PFSK-1 (cell line): ENCODE results near the gene MSANTD1.

ENCODE experiments used
- FOXP2 ChIP-seq: optimal IDR thresholded peaks from 2 replicates; pipeline ENCODE3; 2011; ENCODE audit warnings: borderline replicate concordance, control low read depth, inconsistent platforms; ENCODE audit not compliant: insufficient read depth; ENCODE audit errors: extremely low read length, extremely low read depth
- POLR2AphosphoS5 ChIP-seq: IDR thresholded peaks from 2 replicates; pipeline ENCODE4 v1.6.1; 2012; ENCODE audit warnings: low read depth, mild to moderate bottlenecking, control low read depth, low read length, moderate library complexity
- SIN3A ChIP-seq: IDR thresholded peaks from 2 replicates; pipeline ENCODE4 v1.6.1; 2012; ENCODE audit warnings: mild to moderate bottlenecking, low read length, moderate library complexity, borderline replicate concordance; ENCODE audit not compliant: insufficient read depth
- TAF1 ChIP-seq: IDR thresholded peaks from 2 replicates; pipeline ENCODE4 v1.6.1; 2012; ENCODE audit warnings: low read length, control low read depth, borderline replicate concordance; ENCODE audit not compliant: insufficient read depth
- TF ChIP-seq, protein P1 (sequence below), 2 experiments: IDR thresholded peaks; 2 replicates each; pipeline versions ENCODE4 v1.6.1 to v1.8.0; 2011 to 2012; ENCODE audit warnings: low read depth in 2 of 2, low read length in 2 of 2, control low read depth in 1 of 2, inconsistent platforms in 1 of 2, mild to moderate bottlenecking in 1 of 2, moderate library complexity in 1 of 2; ENCODE audit not compliant: insufficient read depth in 1 of 2

The MSANTD1 gene

GRCh38 chr4:3305610-3306371 lies 56.8 kb downstream of the MSANTD1 start:
- TF ChIP-seq, protein P1, sequence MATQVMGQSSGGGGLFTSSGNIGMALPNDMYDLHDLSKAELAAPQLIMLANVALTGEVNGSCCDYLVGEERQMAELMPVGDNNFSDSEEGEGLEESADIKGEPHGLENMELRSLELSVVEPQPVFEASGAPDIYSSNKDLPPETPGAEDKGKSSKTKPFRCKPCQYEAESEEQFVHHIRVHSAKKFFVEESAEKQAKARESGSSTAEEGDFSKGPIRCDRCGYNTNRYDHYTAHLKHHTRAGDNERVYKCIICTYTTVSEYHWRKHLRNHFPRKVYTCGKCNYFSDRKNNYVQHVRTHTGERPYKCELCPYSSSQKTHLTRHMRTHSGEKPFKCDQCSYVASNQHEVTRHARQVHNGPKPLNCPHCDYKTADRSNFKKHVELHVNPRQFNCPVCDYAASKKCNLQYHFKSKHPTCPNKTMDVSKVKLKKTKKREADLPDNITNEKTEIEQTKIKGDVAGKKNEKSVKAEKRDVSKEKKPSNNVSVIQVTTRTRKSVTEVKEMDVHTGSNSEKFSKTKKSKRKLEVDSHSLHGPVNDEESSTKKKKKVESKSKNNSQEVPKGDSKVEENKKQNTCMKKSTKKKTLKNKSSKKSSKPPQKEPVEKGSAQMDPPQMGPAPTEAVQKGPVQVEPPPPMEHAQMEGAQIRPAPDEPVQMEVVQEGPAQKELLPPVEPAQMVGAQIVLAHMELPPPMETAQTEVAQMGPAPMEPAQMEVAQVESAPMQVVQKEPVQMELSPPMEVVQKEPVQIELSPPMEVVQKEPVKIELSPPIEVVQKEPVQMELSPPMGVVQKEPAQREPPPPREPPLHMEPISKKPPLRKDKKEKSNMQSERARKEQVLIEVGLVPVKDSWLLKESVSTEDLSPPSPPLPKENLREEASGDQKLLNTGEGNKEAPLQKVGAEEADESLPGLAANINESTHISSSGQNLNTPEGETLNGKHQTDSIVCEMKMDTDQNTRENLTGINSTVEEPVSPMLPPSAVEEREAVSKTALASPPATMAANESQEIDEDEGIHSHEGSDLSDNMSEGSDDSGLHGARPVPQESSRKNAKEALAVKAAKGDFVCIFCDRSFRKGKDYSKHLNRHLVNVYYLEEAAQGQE (IDR thresholded peaks at IDR 0.05; ENCODE audit: insufficient read depth in 1 of 2, low read depth in 2 of 2, low read length in 2 of 2) = no peak
- TF ChIP-seq TAF1 (no peak), FOXP2 (no peak), SIN3A (no peak), POLR2AphosphoS5 (no peak)
